GM19372 (cell line): ENCODE measurements around the gene CHID1.

Source experiments
- ATAC-seq: cut with Tn5 transposase; IDR thresholded peaks from one replicate; pipeline ENCODE4 v1.9.1; 2021; ENCODE audit warnings: mild to moderate bottlenecking, low read depth, moderate library complexity; ENCODE audit not compliant: unreplicated experiment

CHID1 gene

DNA sequence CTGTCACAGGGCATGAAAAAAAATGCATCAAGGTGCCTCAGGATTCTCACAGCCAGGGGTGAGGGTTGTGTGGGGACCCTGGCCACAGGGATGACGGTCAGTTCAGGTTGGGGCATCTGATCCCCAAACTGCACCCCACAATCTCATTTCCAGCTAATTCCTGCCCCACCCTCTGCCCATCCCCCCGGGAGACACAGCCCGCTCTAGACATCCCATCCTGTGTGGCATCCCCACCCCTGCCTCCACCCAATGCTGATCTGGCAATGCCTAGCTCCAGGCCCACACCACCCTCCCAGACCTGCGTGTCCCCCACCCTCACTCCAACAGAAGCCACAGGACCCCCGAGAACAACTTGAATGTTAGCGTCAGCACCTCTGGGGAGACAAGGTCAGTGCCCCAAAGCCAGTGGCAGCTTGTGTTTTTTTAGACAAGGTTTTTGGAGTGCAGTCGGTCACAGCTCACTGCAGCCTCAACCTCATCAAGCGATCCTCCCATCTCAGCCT, 42.7 kb downstream of the CHID1 start:
- ATAC-seq = no peak

DNA sequence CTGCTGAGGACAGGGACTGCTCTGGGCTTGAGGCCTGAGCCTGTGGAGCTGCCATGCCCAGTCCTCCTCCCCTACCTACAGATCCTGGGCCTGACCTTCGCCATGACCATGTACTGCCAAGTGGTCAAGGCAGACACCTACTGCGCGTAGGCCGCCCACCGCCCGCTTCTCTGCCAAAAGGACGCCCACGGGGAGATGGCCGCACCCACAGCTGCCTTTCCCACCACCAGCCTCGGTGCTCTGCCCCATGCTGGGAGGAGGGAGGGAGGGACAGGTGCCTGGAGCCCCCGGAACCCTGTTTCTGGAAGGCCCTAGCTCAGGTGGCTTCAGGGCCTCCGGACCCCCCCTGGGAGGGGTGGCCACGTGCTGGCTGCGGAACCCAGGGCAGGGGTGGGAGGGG, 44.1 kb downstream of the CHID1 start:
- no peak for ATAC-seq

DNA sequence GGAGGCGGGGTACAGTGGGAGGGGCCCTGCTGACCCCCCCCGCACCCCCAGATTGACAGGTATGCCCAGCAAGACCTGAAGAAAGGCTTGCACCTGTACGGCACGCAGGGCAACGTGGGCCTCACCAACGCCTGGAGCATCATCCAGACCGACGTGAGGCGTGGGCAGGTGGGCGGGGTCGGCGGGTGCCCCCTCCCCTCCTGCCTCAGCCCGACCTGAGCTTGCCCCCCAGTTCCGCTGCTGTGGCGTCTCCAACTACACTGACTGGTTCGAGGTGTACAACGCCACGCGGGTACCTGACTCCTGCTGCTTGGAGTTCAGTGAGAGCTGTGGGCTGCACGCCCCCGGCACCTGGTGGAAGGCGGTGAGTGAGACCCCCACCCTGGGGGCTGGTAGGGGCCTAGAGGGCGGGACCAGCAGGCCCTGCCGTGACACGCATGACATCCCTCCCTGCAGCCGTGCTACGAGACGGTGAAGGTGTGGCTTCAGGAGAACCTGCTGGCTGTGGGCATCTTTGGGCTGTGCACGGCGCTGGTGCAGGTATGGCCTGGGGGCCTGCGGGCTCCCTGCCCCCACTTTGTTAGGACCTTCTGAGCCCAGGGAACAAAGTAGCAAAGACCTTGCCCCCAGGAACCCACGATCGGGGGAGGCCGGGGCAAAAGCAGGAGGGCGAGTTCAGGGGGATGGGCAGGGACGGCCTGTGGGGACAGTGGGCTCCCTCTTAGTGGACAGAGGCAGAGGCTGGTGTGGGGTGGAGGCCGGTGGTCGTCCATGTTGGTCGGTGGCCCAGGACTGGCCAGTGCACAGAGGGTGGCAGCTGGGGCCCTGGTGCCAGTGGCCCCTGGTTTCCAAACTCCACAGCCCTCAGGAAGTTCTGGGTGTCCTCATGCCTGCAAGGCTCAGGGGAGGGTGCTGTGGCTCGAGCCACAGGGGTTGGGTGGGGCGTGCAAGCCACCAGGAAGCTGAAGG, 44.9 kb downstream of the CHID1 start:
- no peak for ATAC-seq

DNA sequence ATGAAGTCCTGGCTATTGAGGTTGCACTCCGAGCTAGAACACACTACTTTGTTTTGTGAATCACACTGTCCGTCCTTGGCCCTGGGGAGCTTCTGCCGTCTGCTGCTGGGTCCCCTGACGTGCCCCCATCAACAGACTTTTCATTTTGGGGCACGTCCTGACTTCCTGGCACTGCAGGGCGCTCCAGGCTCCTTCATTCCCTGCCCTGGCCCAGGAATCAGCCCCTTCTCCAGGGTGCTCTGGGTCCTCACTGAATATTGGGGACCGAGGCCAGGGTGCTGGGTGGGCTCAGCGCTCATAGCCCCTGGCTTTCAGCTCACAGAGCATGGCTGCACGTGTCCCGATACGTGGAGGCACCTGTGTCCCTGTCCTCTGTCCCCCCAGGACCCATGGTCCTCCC, 45.7 kb downstream of the CHID1 start:
- ATAC-seq = no peak

DNA sequence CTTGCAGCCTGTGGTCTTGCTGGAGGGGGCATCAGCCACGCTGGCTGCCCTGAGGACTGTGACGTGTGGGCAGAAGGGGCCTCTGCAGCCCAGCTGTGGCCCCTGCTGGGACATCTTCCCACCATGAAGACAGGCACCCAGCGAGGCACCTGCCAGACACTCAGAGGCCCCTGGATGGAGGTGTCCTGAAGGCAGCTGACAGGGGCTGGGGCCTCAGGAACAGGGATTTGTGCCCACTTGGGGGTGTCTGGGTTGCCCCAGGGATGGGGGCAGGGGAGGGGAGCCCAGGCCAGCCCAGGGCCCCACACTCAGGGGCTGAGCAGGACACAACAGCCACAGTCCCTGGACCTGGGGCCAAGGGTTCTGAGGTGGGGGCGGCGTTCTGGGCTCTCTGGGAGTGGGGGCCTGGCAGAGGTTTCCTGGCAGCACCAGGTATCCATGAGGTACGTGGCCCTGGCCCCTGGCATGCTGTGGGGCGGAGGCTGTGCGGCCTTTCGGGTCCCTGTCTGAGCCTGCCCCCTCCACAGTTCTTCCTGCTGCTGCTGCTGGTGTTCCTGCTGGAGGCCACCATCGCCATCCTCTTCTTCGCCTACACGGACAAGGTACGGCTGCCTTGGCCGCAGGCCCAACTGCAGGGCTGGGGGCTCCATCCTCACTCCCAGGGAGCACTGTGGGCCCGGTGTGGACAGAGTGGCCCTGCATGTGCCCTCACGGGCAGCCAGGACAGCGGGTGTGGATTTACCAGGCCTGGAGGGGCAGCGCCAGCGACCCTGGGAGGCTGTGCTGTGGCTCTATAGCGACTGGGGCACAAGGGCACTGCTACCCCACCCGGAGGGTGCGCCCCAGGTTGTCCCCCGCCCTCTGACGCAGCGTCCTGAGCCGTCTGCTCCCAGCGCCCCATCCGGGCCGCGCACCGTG, 46.4 kb downstream of the CHID1 start:
- ATAC-seq = no peak

GRCh38 chr11:863023-863909, 47.3 kb downstream of the CHID1 start:
- no peak for ATAC-seq

- no peak for ATAC-seq
Observed at GRCh38 chr11:862696-863022, 48.0 kb downstream of the CHID1 start.

- ATAC-seq = no peak
Observed at GRCh38 chr11:862081-862661, 48.4 kb downstream of the CHID1 start.

- ATAC-seq = no peak
Observed at GRCh38 chr11:861105-861479, 49.5 kb downstream of the CHID1 start.

DNA sequence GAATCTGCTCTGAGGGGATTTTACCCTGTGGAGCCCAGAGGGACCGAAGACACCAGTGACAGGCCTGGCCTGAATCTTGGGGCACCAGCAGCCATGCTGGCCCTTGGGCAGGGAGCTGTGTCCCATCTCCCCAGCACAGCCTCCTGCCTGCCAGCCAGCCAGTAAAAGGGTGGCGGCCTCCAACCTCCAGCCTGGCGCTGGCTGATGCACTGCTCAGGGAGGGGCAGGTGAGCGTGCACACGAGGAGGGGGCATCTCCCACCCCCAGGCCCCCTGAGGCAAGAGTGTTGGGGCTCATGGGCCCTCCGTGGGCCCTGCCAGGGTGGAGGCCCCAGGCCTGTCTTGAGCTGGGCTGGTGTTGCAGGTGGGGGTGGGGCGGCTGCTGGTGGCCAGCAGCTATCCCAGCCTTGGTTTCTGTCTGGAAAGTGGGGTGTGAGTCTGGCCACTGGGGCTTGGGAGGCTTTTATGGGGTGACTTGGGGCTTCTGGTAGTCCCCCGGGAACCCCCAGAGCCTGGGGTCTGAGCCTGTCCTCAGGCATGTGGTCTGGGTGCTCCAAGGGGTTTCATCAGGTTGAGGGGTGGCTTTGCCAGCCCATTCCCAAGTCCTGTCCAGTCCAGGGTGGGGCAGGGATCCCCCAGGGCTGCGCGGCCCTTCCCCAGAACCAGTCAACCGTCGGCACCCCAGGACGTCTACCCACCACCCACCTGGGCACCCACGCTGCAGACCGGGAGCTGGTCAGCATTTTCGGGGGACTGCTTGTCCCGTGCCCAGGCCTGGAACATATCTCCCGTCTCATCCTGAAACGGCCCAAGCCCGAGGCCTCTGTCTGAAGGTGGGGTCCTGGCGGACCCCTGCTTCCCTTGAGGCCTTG, 50.1 kb downstream of the CHID1 start:
- no peak for ATAC-seq

DNA sequence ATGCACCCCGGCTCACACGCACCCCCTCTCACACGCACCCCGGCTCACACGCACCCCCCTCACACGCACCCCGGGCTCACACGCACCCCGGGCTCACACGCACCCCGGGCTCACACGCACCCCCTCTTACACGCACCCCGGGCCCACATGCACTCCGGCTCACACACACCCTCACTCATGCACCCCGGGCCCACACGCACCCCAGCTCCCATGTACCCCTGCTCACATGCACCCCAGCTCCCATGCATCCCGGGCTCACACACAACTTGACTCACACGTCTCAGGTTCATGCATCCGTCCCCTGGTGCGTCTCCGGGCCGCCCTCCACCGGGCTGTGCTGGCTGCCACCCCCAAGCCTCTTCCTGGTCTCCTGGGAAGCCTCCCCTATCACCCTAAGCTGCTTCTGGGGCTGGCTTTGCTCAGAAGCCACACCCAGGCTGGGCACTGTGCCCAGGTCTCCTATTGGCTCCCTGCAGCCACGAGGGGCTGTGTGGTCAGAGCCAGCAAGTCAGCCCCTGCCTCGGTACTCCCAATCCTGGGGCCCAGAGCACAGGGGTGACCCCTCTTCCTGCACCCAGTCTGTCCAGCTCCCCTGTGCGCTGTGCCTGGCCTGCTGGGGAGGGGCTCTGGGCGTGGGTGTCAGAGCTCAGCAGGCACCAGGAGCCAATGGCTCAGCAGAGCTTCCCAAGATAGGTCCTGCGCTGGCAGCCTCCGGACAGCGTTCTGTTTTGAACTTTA, 51.0 kb downstream of the CHID1 start:
- no peak for ATAC-seq

- ATAC-seq = no peak
Observed at GRCh38 chr11:858762-859339, 51.8 kb downstream of the CHID1 start.

DNA sequence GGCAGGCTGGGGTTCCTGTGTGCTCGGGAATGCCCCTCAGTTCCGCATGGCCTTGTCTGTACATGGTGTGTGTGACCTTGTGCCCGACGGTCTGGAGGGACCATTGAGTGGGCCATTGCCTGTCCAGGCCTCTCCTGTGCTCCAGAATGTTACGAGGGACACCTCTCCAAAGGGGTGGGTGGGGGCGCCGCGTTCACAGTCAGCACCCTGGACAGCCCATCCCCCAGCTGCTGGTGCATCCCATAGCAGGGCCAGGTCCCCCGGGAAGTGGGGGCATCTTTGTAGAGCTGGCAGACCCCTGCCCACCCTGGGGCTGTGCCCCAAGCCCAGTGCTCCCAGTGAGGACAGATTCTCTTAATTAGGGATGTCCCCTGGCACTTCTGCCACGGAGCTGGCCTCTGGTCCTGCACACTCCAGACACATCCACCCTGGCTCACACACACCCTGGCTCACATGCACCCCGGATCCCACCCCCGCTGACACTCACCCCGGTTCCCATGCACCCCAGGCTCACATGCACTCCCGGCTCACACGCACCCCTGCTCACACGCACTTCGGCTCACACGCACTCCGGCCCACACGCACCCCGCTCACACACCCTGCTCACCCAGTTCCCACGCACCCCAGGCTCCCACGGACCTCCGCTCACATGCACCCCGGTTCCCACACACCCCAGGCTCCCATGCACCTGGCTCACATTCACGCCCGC, 52.4 kb downstream of the CHID1 start:
- ATAC-seq = no peak

DNA sequence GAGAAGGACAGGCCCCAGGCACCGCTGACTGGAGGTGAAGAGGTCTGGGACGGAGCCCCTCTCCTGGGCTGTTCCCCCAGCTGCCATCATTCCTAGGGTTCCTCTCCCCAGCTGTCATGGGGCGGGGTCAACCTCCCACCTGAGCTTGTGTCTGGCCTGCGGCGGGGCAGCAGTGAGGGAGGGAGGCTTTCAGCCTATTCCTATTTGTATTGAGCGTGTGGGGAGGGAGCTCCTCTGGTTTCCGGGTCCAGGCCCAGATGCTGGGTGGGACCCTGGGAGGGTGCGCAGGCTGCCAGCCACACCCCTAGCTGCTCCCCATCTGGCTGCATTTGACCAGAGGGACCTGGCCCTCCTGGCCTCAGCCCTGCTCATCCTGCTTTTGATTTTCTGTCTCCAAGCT, 54.2 kb downstream of the CHID1 start:
- no peak for ATAC-seq

GRCh38 chr11:855796-856195, 54.8 kb downstream of the CHID1 start:
- ATAC-seq = no peak

DNA sequence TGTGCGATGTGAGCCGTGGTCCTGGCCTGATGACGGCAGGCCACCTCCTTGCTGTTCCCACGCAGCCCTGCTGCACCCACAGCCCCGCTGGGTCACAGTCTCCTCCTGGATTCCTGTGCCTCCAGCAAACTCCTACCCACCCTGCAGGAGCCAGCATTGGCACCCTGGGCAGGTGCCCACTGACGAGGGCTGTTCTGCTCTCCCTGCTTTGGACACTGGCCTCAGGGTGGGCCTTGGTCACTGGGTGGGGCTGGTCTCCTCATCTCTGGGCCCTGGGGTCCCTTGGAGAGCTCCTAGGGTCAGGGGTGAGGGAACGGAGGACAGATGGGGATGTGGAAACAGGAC, 55.3 kb downstream of the CHID1 start:
- ATAC-seq = no peak

- no peak for ATAC-seq
Observed at GRCh38 chr11:854601-855329, 55.8 kb downstream of the CHID1 start.
